Fibroblast of pulmonary artery (primary cell): ENCODE data around the gene CLDN18.

Experiments used
- DNase-seq: peaks from one replicate; pipeline ENCODE4 v3.0.0-alpha.2; 2010; ENCODE audit warnings: low read depth
- H3K4me3 ChIP-seq: replicated peaks from 2 replicates; pipeline ENCODE4 v1.5.1; 2011; ENCODE audit warnings: low read depth, mild to moderate bottlenecking, control low read depth, low read length, moderate library complexity
- TF ChIP-seq, protein P1 (sequence below): IDR thresholded peaks from 2 replicates; pipeline ENCODE4 v1.5.1; 2011; ENCODE audit warnings: mild to moderate bottlenecking, control low read depth, low read length, inconsistent platforms; ENCODE audit errors: missing control alignments

Gene CLDN18

GRCh38 chr3:138005627-138006026, 4.3 kb upstream of the CLDN18 start:
- no peak overlapping the region for H3K4me3 ChIP-seq
- no peak for DNase-seq
- TF ChIP-seq, protein P1, sequence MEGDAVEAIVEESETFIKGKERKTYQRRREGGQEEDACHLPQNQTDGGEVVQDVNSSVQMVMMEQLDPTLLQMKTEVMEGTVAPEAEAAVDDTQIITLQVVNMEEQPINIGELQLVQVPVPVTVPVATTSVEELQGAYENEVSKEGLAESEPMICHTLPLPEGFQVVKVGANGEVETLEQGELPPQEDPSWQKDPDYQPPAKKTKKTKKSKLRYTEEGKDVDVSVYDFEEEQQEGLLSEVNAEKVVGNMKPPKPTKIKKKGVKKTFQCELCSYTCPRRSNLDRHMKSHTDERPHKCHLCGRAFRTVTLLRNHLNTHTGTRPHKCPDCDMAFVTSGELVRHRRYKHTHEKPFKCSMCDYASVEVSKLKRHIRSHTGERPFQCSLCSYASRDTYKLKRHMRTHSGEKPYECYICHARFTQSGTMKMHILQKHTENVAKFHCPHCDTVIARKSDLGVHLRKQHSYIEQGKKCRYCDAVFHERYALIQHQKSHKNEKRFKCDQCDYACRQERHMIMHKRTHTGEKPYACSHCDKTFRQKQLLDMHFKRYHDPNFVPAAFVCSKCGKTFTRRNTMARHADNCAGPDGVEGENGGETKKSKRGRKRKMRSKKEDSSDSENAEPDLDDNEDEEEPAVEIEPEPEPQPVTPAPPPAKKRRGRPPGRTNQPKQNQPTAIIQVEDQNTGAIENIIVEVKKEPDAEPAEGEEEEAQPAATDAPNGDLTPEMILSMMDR = no peak

- H3K4me3 ChIP-seq = no peak overlapping the region
- no peak for DNase-seq
- TF ChIP-seq, protein P1 = no peak
These were observed 2.1 kb upstream of the CLDN18 start for GRCh38 chr3:138007898-138008297.

DNA sequence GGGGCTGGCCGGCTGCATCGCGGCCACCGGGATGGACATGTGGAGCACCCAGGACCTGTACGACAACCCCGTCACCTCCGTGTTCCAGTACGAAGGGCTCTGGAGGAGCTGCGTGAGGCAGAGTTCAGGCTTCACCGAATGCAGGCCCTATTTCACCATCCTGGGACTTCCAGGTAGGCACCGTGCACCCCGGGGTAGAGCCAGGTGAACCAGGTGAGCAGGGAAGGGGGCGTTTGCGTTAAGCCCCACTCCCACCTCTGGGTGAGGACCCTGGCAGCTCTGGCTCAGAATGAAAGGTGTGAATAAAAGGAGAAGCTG, 267 bp downstream of the CLDN18 start:
- DNase-seq = no peak
- H3K4me3 ChIP-seq = no peak overlapping the region
- TF ChIP-seq, protein P1 = no peak

DNA sequence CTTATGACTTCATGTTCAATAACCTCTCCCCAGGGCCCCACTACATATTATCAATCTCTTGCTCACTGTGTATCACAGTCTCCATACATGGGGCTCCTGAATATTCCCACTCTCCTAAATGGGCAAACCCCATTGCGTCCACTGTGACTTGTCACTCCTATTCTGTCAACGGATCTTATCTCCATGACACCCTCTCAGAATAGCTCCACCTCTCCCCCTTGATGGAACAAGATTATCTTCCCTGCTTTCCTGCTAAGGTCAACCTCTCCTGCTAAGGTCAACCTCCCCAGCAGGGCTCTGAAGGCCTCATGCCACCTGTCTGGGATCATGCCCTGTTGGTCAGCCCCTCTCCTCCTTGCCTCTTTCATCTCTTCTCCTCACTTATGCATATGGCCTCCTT, 1.8 kb downstream of the CLDN18 start:
- TF ChIP-seq, protein P1 = no peak
- H3K4me3 ChIP-seq = no peak overlapping the region
- DNase-seq = no peak

GRCh38 chr3:138012526-138012925, 2.6 kb downstream of the CLDN18 start:
- no peak overlapping the region for H3K4me3 ChIP-seq
- no peak for DNase-seq
- TF ChIP-seq, protein P1 = no peak

GRCh38 chr3:138016065-138016464, 6.1 kb downstream of the CLDN18 start:
- DNase-seq = no peak
- H3K4me3 ChIP-seq = no peak overlapping the region
- TF ChIP-seq, protein P1 = no peak

DNA sequence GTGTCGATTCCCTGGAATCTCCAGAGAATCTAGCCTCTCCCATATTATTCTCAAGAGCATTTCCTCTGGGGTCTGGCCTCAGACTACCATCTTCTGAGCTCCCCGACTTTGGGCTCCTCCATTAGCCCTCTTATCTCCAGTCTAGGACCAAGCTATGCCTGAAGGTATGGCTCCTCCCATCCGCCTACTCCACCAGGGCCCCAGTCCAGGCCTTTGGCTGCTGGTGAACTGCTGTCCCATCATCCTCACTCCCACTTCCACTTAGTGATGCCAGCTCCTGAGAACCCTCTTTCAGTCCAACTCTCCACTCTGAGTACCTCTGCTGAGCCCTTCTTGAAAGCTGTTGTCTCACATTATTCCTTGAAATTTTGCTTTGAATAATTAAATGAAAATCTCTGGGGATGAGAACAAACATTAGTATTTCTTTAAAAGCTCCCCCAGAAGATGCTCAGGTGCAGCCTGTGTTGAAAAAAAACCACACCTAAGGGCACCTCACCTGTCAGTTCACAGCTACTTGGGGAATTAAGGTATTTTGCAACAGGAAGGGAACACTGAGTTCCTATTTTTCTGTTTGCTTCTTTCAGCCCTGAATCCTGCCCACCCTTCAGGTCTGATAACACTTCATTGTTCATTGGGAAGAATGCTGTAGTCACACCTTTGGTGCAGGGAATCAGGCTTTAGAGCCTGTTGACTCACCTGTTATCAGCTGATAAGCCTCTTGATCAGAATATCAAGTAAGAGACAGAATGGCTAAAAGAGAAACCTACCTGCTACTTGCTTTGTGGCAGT, 9.5 kb downstream of the CLDN18 start:
- TF ChIP-seq, protein P1 = no peak
- no peak overlapping the region for H3K4me3 ChIP-seq
- no peak for DNase-seq
